T-helper 9 cell (primary cell): Measurements from ENCODE around the gene RANBP10.

Experiments
- DNase-seq: peaks from one replicate; pipeline ENCODE4 v3.0.0-alpha.2; 2020

The RANBP10 gene

DNA sequence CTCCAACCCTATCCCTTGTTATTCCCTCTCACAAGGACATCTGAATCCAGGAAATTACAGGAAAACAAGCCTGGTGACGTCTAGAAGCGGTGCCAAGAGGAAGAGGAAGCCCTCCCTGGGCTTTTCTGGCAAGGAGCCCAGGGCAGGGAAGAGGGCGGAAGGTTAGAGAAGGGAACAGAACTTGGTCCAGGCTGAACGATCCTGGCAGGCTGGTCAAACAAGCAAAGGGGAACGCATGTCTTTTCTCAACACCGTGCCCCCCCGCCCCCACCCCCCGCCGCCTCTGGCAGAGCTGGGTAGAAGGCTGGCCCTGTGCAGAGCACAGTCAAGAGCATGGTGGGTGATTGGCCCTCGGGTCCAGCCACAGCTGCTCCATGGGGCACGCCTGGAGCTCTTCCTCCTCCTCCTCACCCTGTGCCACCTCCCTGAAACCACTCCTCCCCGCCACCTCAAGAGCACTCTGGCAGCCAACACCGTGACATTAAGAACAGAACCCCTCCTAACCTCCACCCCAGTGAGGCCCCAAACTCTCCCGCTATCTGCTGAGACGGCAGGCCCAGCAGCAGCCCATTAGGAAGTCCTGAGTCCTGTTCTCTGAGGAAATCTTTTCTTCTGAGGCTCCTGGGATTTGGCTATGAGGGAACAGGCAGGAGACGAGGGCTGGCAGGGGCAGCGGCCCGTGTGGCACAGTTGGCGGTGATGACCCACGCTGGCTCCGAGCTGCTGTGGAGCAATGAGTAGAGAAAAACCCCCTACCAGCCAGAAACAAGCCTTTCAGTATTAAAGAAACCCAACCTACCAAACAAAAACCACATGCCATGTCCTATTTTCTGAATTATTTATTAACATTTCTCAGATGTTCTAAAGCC, 132.4 kb downstream of the RANBP10 start:
- DNase-seq = no peak
